HL-60 (cell line): ENCODE measurements around the gene RGS11.

Experiments used
- POLR2AphosphoS5 ChIP-seq: IDR thresholded peaks from 2 replicates; pipeline ENCODE4 v1.6.1; 2012; ENCODE audit warnings: low read depth
- TF ChIP-seq, protein P1 (sequence below): IDR thresholded peaks from 2 replicates; pipeline ENCODE4 v1.6.1; 2012; ENCODE audit warnings: low read depth; ENCODE audit not compliant: insufficient replicate concordance
- TF ChIP-seq, protein P2 (sequence below): IDR thresholded peaks from one replicate; pipeline ENCODE4 v1.5.1; 2011; ENCODE audit warnings: low read length, control low read depth, inconsistent platforms; ENCODE audit not compliant: insufficient read depth

DNA sequence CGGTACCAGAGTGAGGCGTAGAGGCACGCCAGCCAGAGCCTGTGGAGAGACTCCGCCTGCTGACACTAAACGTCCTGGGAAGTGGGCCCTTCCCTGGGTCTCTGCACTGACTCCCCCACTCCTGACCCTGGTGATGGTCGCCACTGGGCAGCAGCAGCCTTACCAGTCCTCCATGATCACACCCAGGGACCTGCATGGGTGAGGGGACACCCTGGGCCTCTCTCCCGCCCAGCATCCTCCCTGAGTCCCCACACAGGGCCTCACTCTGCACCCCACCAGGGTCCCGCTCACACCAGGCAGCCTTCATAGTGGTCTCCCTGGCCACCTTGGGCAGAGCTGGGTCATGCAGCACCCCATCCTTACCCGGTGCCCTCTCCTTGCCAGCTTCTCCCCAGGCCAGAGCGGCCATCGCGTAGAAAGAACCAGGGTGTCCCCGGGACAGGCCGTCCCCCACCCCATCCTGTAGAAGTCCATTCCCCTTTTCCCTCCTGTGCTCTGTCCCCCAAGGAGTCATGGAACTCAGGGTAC is 10.7 kb downstream of the RGS11 start:
- TF ChIP-seq, protein P1, sequence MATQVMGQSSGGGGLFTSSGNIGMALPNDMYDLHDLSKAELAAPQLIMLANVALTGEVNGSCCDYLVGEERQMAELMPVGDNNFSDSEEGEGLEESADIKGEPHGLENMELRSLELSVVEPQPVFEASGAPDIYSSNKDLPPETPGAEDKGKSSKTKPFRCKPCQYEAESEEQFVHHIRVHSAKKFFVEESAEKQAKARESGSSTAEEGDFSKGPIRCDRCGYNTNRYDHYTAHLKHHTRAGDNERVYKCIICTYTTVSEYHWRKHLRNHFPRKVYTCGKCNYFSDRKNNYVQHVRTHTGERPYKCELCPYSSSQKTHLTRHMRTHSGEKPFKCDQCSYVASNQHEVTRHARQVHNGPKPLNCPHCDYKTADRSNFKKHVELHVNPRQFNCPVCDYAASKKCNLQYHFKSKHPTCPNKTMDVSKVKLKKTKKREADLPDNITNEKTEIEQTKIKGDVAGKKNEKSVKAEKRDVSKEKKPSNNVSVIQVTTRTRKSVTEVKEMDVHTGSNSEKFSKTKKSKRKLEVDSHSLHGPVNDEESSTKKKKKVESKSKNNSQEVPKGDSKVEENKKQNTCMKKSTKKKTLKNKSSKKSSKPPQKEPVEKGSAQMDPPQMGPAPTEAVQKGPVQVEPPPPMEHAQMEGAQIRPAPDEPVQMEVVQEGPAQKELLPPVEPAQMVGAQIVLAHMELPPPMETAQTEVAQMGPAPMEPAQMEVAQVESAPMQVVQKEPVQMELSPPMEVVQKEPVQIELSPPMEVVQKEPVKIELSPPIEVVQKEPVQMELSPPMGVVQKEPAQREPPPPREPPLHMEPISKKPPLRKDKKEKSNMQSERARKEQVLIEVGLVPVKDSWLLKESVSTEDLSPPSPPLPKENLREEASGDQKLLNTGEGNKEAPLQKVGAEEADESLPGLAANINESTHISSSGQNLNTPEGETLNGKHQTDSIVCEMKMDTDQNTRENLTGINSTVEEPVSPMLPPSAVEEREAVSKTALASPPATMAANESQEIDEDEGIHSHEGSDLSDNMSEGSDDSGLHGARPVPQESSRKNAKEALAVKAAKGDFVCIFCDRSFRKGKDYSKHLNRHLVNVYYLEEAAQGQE = no peak
- TF ChIP-seq, protein P2, sequence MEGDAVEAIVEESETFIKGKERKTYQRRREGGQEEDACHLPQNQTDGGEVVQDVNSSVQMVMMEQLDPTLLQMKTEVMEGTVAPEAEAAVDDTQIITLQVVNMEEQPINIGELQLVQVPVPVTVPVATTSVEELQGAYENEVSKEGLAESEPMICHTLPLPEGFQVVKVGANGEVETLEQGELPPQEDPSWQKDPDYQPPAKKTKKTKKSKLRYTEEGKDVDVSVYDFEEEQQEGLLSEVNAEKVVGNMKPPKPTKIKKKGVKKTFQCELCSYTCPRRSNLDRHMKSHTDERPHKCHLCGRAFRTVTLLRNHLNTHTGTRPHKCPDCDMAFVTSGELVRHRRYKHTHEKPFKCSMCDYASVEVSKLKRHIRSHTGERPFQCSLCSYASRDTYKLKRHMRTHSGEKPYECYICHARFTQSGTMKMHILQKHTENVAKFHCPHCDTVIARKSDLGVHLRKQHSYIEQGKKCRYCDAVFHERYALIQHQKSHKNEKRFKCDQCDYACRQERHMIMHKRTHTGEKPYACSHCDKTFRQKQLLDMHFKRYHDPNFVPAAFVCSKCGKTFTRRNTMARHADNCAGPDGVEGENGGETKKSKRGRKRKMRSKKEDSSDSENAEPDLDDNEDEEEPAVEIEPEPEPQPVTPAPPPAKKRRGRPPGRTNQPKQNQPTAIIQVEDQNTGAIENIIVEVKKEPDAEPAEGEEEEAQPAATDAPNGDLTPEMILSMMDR = no peak
- TF ChIP-seq POLR2AphosphoS5 = no peak
